NCI-H748 (cell line): Measurements from ENCODE around the gene UBASH3B.

ENCODE experiments used
- DNase-seq: peaks from one replicate; lab custom pipeline; 2025; ENCODE audit not compliant: unreplicated experiment; lab: John Stamatoyannopoulos, UW

The UBASH3B gene

DNA sequence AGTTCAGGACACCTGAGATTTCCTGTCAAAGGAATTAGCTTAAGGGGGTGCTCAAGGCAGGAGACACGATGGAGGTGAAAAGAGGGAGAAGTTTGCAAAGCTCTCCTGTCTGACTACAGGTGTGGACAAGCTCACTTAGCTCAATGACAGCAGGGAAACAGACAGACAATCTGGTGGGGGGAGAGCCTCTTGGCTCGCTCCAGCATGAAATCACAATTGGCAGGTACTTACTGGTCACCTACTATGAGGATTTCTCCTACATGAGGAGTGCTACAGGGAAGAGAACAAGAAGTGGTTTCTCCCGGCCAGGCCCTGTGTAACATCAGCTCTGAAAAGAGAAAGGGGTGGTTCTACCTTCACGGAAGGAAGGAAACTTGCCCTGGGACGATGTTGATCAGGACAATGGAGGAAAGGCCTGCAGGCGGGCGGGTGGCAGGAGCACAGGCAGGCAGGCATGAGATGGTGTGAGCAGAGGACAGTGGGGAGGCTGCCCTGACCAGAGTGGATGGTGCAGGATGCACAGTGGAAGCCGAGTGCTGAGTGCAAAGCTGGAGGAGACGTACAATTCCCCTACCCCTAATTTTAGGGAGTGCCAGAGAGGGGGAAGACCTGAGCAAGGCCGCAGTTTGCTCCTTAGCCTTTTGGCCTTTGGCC is 124.9 kb downstream of the UBASH3B start:
- no peak for DNase-seq

DNA sequence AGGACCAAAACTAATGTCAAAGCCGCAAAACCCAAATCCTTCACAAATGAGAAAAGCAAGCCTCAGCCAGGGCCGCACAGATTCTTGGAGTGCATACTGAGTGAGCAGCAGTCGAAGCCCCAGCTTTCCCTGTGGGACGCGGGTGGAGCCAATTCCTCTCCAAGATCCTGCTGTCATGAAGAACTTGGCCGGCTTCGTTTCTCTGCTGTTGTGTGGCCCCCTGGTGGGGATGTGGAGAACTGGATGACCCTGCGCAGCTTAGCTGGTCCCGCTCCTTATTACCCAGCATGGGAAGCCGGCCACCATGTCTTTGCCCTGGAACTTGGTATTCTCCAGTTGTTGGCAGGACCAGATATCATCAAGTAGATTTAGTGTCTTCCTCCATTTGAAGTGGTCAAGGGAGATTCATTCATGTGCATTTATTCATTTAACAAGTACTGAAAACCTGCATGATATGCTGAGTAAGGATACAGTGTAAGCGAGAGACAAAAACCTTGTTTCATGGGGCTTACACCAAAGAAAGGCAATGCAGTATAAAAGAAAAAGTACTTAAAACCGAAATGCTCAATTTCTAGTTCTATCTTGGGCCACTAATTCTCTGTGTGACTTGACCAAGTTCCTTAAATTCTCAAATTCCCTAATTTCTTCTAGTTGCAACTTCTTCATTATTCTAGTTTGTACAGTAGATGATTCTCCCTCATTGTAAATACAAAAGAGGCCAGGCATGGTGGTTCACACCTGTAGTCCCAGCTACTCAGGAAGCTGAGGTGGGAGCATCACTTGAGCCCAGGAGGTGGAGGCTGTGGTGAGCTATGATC is 126.1 kb downstream of the UBASH3B start:
- peak; percentile 47 for DNase-seq

DNA sequence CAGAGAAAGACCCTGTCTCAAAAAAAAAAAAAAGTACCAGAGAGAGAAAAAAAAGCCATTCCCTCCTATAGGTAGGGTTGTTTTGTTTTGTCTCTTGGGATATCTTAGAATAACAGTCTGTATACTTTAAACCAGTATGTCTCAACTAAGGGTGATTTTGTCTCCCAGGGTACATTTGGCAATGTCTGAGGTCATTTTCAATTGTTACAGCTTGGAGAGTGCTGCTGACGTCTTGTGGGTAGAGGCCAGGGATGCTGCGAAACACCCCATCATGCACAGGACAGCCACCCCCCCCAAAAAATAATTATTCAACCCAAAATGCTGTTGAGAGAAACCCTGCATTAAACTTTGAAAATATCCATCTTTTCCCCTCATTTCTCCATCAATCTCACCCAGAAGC is 126.7 kb downstream of the UBASH3B start:
- no peak for DNase-seq

DNA sequence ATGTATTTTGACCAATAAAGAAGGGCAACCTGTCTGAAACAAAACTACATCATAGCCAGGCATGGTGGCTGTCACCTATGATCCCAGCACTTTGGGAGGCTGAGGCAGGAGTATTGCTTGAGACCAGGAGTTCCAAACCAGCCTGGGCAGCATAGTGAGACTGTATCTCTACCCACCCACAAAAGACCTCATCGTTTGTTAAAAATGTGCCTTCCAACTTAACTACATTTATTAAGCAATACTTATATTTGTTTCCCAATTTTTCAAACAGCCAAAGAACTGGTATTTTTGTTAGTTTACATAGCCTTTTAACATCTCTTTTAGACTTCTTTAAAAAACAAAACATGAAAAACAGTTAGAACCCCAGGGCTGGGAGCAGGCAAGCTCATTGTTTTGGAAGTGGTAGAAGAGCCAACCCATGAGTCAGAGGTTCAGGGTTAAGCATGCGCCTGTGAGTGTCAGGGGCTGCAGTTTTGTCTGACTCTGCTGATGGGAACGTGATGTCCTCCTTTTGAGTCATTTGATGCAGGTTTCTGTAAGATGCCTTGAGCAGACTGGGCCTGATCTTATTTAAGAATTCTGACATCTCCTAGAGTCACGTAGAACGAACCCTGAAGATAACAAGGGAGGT is 128.9 kb downstream of the UBASH3B start:
- no peak for DNase-seq

DNA sequence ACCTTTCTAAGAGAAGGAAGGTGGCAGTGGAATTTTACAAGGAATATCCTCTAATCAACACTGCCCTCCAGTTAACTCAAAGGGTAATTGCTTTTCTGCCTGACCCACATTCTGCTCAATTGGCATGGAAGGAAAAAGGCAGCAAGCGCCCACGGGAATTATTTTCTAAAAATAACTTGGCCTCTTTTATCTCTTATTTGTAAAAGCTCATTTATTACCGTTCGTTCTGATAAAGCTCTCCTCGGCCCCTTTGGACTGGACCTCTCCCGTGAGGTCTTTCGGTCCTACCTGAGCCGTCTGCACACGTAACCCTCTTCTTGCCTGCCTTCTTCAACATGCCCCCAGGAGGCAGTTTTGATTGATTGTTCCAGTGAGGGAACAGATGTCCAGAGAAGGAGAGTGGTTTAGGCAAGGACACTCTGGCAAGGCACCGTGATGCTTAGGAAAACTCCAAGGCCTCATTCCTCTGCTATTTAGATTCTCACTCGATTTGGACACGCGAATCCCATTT is 129.6 kb downstream of the UBASH3B start:
- no peak for DNase-seq

DNA sequence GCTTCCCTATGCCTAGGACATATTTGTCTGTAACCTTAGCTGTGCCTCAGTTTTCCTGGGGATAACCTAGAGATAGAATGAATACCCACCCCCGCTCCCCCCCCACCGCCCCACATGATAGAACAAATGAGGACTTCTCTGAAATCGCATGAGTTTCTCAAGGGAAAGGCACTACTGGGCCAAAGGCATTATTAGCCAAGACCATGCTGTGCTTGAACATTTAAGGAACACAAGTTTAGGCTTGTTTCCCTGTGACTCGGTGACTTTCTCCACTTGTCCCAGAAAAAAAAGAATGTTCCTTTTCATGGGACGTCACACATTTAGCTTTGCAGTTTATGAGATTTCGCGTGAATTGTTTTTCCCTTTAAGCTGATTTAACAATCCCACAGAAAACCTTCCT is 131.4 kb downstream of the UBASH3B start:
- no peak for DNase-seq

DNA sequence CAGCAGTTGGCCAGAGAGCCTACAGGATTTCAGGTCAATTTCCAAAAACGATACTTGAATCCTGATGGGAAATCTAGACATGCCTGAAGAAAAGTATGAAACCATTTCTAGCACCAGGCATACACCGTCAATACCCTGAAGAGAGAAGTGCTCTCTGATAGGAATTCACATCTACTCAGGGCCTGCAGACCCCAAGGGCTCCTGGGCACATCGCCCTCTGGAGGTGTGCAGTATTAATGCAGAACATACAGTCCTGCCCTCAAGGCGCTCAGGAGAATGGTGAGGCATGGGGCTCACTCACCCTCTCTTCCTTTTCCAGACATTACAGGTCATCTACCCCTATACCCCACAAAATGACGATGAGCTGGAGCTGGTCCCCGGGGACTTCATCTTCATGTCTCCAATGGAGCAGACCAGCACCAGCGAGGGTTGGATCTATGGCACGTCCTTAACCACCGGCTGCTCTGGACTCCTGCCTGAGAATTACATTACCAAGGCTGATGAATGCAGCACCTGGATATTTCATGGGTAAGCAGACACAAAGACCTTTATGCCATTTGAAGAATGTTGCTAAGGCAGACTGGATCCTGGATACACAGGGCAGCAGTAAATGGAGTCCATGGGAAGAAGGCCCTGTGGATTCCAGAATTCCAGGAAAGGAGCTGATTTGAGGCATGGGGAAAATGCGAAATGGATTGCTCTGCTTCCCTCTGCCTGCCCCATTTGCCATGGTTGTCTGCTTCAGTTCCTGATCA is 133.4 kb downstream of the UBASH3B start:
- DNase-seq = no peak

DNA sequence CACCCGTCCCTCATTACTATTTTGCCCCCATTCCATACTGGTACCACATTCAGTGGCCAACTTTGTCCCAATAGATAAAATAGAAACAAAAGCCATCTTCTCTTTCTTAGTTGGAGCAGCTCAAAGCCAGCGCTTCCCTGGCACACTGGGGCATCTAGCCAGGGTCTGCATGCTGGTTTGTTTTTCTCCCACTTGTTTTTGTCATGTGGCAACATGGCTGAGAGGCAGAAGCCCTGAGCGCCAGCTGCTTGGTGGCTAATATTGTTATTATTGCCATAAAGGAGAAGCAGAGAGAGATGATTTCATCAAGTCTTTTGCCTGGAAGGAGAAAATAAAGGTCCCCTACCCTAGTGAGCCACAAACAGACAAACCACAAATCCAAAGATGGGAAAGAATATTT is 134.4 kb downstream of the UBASH3B start:
- DNase-seq = no peak

DNA sequence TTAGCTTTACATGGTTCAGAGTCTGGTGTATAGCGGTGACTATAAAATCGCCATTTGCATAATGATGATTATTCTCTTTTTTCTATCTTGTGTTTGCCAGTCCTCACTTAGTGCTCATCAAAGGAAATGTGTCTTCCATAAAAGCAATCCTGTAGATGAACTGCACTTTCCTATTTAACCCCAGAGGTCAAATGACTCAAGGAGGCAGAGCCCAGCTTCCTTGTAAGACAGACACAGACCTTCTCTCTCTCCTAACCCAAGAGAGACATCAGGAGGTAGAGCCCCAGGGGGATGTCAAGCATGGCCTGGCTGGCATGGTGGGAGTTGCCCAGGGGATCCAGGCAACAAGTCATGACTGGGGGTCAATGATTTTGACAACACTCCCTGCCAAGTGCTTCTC is 135.9 kb downstream of the UBASH3B start:
- no peak for DNase-seq

DNA sequence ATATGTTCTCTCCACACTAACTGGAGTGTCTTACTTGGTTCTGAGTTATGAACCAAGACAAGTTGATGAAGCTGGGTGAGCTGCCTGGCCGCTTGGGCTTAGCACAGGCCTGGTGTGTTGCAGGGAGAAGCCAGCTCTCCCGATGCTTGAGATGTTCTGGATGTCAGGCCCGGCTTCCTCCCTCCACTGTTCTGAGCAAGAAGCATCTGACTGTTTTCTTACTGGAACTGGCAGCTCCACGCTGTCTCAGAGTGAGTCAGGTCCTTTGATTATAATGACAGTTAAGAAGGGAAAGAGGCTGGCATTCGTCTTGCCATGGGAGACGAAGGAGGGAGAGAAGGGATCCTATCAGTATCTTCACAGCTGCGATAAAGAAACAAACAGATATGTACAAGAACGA is 136.3 kb downstream of the UBASH3B start:
- no peak for DNase-seq

DNA sequence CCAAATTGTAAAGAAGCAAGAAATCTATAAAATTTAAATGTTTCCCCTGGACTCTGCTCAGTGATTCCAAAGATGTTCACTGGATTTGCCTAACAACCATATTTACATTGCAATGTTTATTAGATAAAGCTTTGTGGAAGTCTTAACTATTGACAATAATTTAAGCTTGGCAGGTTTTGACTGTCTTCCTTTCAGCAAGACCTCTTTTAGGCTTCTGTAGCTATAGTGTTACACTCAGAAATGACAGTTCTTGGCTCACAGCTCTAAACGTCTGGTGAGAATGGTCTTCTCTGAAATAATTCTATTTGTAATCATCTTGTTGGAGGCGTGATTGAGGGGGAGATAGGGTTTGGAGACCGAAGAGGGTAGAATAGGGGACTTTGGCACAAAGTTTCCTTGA is 138.0 kb downstream of the UBASH3B start:
- DNase-seq = no peak

DNA sequence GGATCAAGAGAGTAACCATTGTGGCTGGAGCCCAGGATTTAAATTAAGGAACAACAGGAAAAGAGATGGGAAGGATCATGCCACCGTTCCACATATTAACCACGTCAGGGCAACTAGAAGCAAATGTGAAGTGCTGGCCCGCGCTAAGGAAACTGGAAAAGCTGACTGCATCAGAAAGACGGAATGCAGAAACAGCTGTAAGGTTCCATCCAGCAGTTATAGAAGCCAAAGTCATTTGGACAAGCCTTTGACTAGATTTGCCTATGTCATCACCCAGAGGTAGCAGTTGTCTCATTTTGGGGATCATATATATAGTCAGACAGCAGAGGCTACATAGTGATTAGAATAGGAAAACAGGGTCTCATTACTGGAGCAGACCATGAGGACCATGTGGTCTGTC is 139.8 kb downstream of the UBASH3B start:
- no peak for DNase-seq

DNA sequence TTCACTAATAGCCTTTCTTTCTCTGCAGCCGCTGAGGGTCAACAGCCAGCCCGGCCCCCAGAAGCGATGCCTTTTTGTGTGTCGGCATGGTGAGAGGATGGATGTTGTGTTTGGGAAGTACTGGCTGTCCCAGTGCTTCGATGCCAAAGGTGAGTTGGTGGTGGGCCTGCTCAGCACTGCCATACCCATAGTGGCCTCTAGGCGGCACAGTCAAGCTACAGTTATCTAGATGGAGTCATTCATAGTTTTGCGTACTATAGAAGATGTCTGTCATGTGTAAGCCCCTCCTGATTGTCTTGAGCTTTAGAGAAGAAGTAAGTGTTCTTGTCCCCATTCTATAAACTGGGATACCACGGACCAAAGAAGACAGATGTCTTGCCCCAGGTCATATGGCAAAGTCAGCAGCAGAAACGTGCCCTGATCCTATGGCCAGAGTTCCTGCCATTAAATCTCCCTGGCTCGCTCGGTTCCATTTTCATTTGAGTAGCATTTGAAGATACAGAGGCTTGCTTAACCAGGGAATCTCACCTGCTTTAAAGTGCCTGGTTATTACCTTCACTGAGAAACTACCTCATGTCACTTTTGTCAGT is 140.7 kb downstream of the UBASH3B start:
- no peak for DNase-seq

DNA sequence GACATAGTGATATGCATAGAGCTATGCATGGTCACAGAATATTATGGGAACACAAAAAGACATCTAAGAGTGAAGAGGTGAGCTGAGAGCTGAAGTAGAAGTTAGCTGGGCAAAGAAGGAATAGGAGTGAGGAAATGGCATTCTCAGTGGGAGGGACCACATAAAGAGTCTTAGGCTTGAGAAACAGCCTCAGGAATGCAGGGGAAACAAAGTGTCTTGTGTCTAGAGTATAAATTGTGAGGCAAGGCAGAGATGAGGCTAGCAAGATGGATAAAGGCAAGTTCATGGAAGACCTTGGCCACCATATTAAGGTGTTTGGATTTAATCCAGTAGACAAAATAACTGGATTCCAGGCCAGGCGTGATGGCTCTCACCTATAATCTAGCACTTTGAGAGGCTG is 142.1 kb downstream of the UBASH3B start:
- DNase-seq = no peak

DNA sequence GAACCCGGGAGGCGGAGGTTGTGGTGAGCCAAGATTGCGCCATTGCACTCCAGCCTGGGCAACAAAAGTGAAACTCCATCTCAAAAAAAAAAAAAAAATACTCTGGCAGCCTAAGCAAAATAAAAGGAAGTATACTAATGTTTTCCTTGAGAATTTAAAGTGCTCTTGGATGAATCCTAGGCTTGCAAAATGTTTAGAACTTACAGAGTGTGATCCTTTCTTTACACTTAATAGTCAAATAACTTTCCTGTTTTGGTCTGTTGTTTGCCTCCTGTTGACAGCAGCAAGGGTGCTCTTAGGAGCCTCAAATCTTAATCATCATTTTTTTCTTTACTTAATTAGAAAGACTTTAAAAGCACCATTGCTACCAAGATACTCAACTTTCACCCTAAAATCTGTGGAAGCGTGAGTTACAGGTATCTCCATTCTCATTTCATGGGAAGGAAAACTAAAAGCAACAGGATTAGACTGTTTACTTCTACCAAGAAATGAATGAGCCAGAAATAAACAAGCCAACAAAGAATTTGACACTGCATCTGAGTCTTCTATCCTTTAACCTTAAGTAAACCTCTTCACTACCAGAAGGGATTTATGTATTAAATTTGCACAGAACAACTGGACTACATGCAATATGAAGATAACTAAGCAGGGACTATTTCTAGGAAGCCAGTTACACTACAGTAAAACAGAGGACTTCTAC is 144.0 kb downstream of the UBASH3B start:
- DNase-seq = no peak

DNA sequence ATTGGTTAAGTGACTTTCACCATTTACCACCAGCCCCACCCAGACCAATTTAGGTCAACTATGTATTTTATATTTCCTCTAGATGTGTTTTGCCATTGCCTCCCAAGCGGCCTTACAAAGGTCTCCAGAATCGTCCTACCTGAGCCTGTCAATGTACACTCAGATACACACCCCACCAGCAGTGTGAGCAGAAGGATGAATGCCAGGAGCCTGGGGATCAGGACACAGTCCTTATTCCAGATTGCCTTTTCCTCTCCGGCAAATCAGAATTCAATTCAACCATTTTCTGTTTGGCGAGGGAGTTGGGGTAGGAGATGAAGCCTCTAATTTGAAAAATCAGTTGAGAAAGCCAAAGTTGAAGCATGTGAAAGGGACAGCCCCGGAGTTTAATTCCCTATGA is 147.4 kb downstream of the UBASH3B start:
- DNase-seq = no peak

DNA sequence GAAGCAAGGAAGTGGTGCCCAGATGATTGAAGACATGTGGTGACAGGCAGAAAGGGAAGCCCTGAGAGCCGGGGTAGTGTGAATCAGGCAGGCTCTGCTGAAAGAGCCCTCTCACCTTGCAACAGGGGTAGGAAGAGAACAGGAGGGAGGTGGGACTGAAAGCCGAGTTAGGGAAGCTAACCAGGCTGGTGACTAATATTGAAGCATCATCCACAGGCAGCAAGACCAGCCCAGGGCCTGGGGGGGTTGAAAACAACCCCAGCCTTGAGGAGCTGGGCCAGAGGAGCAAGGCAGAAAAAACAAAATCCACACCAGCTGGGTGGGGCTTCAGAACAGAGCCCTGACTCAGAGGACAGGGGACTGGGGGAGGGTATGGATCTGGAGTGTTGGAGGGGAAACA is 147.8 kb downstream of the UBASH3B start:
- DNase-seq = no peak

DNA sequence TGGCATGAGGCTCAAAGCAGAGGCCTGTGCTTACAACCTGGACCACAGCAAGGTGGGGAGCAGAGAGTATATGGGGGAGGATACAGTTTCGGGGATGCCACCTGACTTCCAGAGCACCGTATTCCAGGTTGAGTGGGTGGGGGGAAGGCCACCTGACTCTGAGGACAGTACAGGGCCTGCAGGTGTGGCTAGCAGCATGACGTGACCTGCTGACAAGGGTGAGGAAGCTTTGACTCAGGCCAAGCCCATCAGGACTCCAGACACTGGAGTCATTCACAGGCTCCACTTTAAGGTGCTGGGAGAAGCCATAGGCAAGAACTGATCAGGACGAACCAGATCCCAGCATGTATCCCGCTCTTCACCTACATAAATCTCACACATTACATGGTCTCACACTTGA is 148.2 kb downstream of the UBASH3B start:
- no peak for DNase-seq

DNA sequence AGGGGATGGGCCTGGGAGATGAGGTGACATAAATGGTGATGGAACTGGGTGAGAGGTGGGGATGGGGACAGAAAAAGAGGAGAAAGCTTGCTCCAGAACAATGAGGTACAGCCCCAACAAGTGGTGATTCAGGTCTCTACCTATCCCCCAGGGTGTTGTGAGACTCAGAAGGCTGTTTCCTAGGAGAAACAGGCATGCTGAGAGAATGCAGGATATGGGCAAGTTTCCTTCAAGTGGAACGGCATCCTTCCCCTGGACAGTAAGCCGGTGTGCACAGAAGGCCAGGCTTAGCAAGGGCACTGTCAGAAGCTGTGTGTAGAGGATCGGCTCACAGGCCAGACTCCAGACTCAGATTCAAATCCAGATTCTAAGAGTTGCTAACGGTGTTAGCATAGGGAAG is 148.6 kb downstream of the UBASH3B start:
- DNase-seq = no peak

DNA sequence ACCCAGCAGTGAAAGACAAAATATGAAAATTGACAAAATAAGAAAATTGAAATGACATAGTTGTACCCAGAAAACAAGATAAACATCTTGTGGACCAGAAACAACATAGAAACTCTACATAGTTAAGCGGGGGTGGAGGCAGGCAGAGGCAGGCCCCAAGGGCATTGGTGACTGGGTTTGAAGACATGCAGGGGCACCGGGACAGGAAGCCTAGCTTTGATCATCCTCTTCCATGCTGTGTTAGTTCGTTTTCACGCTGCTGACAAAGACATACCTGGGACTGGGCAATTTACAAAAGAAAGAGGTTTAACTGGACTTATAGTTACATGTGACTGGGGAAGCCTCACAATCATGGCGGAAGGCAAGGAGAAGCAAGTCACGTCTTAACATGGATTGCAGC is 149.3 kb downstream of the UBASH3B start:
- no peak for DNase-seq
